Measurements from ENCODE around the gene PLCG2.
"Not testable (repeated sequence)": the region's sequence is repeated elsewhere in the genome, so short reads cannot be mapped to it uniquely, and the experiment has no call there.

PLCG2 gene

DNA sequence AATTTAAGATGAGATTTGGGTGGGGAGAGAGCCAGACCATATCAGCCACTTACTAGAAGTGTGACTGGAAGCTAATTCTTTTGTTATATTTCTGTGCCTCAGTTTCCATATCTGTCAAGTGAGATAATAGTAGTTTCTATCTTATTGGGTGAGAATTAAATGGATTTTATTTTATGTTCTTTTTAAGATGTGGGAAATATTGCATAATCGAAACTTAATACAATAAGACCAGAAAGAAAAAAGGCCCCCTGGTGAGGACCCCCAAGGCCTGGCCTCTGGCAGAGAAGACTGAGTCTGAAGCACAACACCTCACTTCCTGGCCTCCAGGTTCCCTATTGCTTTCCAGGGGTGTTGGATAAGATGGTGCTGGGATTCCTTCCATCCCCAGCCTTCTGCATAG lies 13.7 kb downstream of the PLCG2 start:
- no peak for DNase-seq

DNA sequence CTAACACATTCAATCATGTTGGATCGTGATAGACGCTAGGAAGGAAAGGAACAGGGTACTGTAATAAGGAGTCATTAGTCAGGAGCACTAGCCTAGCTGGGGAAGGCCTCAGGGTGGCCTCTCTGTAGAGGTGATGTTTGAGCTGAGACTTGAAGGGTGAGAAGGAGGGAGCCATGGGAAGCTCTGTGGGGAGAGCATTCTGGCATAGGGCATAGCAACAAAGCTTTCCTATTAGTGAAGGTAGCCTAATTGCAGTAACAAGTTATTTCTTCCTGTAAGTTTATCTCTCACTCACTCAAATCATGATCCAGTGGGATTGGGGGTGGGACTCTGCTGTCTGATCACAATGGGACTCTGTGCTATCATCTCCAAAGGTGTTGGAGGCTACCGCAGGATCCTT lies 16.1 kb downstream of the PLCG2 start:
- no peak for DNase-seq

DNA sequence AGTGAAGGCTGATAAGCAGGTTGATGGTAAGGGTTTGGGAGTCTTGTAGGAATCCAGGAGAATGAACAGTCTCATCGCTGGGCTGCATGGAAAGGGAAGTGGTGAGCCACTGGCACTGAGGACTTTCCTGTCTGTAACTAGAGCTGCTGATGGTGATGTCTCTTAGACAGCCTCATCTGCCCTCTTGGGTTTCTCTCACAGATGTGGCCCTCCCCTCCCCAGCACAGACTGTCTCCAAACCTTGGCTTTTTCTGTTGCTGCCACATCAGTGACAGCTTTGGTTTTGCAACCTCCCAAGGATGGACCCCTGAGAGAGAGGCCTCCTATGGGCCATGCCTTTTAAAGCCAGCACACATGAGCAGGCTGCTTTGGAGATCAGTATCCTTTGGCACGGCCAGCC lies 16.9 kb downstream of the PLCG2 start:
- no peak for DNase-seq

DNA sequence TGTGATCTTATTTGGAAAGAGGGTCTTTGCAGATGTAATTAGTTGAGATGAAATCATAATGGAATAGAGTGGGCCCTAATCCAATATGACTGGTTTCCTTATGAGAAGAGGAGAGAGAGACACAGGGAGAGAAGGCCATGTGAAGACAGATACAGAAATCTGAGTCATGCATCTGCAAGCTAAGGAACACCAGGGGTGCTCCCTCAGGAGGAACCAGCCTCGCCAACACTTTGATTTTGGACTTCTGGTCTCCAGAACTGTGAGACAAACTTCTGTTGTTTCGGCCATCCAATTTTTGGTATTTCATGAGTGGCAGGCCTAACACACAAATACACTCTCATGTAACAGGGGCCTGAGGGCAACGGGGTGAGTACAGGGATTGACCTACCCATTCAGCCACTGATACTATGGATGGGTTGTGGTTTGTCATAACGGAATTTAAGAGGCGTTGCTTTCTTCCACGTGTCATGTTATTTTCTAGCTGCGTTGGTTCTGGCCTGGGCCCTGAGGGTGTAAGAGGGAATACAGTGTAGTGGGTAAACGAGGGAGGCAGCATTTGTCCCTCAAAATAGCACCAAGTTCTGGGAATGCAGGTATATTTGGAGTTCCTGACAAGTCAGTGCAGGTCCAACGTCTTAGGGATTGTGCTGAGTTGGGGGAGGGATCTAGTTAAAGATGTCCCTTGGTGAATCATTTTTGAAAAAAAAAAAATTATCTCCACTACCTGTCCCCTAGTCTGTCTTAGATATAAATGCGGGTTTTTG lies 17.7 kb downstream of the PLCG2 start:
- DNase-seq: no peak

DNA sequence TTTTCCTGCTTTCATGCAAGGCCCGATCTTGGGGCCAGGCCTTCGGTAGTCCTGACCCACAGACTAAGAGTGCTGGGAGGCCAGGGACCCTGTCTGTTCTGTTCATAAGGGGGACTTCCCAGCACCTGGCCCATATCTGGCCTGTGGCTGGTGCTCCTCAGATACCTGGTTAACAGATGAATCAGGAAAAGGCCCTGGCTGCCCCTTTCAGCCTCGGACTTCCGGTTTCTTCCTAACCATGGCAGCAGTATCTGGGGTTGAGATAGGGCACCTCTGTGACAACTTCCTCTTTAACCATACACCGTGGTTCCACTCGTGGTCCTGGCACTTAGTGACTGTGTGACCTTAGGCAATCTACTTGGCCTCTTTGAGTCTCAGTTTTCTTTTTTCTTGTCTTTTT lies 18.4 kb downstream of the PLCG2 start:
- DNase-seq: peak; percentile 36

DNA sequence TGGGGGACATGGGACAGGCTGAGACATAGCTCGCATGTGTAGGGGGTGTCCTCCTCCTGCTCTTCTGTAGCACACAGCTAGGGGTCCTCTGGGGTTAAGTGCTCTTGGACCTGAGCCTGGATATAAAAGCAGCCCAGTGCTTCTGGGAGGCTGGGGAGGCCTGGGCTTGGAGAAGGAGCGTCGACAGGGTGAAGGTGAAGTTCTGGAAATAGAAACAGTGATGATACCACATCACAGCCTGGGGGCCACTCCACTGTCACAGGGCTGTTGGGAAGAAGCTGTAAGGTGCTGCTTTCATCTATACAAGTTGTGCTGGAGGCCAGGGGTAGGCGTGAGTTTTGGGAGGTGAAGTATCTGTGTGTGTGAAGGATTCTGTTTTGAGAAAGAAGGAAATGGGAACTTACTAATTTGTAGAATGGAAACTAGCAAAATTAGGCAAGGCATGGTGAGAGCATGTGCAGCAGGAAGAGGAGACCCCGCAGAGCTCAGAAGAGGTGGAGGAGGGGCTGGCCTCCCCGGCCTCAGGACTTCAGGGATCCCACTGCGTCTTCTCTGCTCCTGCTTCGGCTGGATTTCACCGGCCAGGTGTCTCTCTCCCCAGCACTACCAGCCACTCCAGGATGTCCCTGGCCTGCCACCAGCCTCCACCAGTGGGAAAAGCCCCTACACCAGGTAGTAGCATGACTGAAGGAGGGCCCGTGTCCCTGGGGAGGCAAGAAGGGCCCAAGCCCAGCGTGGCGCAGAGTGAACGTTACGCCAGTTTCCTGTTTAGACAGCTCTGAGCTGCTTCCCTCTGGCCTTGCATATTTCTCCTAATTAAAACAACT lies 19.4 kb downstream of the PLCG2 start:
- DNase-seq: no peak

DNA sequence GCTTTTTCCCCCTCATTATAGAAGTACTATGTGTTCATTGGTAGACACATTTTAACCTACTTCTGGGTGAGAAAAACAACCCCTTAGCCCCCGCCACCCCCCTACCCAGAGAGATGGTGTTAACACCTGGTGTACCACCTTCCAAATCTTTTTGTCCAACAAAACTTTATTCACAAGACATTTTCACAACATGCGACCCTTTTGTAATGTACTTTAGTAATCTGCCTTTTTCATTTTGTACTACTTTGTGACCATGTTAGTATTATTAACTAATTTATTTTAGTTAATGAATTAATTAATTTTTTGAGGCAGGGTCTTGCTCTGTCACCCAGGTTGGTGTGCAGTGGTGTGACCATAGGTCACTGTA lies 20.0 kb downstream of the PLCG2 start:
- no peak for DNase-seq

DNA sequence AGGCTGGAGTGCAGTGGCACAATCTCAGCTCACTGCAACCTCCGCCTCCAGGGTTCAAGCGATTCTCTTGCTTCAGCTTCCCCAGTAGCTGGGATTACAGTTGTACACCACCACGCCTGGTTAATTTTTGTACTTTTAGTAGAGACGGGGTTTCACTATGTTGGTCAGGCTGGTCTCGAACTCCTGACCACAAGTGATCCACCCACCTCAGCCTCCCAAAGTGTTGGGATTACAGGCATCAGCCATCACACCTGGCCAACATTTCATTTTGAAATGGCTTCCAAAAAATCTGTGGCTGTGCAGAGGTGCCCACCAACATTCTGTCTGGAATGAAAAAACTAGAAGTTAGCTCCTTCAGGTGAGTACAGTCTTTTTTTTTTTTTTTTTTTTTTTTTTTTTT lies 22.6 kb downstream of the PLCG2 start:
- DNase-seq: not testable (repeated sequence)

DNA sequence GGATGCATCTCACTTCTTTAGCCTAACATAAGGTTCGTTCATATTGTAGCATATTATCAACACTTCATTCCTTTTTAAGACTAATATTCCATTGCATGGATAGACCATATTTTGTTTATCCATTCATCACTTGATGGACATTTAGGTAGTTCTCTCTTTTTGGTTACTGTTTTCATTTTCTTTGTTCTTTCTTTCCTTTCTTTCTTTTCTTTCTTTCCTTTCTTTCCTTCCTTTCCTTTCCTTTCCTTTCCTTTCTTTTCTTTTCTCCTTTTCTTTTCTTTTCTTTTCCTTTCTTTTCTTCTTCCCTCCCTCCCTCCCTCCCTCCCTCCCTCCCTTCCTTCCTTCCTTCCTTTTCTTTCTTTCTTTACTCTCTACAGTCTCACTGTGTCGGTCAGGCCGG lies 24.2 kb downstream of the PLCG2 start:
- DNase-seq: no peak

DNA sequence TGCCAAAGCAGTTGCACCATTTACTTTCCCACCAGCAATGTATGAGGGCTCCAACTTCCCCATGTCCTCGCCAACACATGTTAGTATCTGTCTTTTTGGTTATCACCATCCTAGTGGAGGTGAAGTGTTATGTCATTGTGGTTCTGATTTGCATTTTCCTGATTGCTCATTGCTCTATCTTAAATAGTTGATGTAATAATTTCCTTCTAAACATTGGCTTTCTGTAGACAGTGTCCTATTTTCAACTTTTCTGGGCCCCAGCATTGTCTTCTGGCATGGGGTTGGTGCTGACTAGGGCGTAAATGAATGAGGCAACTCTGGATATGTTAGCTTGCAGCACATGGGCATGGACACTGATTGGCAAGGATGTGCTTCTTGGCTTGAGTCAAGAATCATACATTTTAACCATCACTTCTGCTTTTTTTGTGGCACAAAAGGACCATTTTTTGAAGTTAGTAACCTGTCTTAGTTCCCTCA lies 25.1 kb downstream of the PLCG2 start:
- no peak for DNase-seq

DNA sequence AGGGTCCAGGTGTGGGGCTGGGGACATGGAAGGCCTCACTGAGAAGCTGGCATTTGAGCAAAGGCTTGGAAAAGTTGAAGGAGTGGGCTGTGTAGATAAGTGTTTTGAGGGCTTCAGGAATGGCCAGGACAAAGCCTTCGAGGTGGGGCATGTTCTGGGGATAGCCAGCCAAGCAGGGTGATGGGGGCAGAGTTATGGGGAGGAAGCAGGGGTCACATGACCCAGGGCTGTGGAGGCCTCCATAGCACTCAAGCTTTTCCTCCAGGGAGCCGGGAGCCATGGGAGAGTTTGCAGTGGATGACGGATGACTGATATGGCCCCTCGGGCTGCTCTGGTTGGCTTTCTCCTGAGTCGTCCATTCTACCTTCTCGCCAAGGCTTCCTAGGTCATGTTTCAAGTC lies 27.6 kb downstream of the PLCG2 start:
- no peak for DNase-seq

DNA sequence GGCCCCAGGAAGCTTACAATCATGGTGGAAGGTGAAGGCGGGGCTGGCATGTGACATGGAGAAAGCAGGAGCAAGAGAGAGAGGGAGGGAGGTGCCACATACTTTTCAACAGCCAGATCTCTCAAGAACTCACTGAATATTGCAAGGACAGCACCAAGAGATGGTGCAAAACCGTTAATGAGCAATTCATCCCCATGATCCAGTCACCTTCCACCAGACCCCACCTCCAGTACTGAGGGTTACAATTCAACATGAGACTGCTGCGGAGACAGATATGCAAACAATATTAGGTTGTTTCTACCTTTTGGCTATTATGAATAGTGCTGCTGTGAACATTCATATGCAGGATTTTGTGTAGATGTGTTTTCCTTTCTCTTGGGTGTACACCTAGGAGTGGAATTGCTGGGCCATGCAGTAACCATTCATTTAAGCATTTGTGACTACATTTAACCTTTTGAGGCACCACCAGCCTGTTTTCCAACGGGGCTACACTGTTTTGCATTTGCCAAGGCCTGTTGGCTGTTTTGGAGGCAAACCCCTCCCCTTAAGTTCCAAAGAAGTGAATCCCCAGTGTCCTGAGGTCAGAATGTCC lies 28.8 kb downstream of the PLCG2 start:
- DNase-seq: no peak

DNA sequence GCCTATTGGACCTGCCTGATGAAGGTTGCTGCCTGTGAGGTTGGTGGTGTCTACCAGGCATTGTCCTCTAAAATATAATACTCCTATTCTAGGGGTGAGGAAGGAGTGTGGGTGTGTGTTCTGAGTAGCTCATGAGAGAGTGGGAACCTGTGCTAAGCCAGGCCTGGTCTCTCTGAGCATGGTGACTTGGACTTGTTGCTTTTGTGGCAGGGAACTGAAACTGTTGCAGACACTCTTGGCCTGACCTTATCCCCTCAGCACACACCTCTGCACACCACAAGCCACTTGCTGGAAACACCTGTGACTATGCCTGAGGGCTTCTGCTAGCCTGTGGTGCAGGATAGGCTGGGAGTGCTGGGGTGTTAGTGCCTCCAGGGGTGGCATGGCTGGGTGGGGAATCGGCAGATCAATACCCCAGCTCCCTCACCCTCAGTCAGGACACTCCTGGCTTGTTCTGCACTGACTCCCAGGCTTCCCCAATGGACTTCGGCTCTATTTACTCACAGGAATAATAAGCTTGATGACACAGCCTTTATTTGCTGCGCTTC lies 29.9 kb downstream of the PLCG2 start:
- no peak for DNase-seq

DNA sequence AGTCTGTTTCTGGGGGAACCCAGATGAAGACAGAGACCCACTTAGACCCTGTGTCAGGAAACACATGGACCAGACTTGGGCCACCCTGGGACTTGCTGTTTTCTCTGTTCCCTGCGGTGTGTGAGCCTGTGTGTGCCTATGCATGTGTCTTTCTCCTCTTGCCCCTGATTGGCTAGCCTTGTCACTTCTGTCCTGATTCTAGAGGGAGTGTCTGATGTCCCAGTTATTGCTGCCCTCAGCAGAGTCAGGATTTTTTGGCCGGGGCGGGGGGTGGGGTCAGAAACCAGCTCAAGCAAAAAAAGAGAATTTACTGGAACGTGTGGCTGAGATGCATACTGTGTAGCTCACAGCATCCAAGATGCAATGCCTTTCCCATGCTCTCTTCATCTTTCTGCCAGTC lies 30.5 kb downstream of the PLCG2 start:
- DNase-seq: no peak

DNA sequence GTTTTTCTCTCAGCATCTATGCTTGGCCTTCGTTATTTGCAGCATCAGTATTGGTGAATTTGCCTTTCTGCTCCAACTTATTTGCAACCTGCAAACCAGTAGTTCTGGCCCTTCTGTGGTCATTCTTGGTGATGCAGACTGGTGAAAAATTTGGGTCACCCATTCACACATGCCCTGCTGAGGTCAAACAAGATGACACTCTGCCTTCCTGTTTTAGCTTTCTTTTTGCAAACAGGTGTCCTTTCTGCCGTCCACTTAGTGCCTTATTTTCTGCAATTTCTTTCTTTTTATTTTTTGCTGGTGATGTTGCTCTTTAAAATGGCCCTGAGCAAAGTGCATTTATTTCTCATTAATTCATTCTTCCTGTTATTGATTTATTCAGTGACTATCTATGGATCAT lies 31.3 kb downstream of the PLCG2 start:
- DNase-seq: no peak

DNA sequence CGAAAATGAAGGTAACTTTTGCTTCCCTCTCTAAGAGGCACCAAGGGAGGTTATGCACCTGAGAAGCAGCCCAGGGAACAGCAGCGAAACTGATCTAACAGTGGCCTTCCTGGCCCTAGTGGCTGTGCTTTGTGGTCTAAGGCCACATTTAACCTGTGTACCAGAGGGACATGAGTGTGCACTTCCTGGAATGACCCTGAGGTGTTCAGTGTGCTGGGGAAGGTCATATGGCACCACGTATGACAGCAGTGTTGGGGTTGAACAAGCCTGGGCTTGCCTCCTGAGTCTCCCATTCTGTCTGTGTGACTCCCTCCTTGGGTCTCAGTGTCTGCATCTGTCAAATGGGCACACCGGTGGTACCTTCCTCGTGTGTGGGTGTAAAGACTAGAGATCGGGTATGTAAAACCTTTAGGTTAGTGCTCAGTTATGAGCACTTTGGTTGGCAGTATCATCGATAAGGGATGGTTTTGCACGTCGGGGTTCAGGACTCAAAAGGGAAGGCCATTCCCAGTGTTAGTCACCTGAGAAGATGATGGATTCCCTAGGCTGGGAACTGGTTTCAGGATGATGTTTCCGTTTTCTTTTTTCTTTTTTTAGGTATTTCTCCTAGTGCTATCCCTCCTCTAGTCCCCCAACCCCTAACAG lies 31.9 kb downstream of the PLCG2 start:
- no peak for DNase-seq

DNA sequence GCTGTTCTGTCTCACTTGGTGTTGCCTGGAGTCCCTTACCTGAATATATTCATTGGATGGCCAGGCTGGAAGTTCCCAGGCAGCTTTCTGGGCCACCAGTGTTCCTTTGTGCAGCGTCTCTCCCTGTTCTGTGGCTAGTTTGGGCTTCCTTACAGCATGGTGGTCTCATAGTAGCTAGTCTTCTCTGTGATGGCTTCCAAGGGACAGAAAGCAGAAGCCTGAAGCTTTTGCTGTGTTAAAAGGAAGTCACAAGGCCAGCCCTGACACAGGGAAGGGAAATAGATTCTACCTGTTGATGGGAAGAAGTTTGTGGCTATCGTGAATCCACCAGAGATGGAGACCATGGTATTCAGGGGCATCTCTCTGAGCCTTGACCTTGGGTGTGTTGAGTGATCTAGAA lies 34.6 kb downstream of the PLCG2 start:
- no peak for DNase-seq

DNA sequence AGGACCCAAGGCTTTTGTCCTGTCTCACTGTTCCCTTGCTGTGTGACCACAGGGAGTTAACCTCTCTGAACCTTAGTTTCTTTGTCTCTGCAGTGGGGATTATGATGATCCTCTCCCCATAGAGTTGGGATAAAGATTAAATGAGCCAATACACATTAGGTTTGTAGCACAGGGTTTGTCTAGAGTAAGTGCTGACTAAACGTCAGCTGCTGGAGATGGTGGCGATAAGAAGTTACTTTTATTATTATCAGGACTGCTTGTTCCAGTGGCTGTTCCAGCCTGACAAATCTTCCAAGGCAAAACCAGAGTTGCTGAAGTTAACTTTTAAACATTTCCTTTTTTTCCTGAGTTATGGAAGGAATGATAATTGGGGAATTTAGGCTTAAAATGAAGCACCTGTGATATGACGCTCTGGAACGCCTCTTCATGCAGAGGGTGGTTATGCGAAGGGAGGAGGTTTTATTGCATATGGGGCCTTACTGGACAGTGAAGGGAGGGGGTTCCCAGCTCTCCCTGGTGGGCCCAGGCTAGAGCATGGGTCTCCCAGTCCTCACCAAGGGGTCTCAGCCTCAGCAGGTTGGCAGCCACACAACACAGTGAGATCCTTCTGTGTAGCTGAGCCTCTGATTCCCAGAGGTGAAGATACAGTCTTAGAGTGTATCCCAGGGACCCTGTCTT lies 35.8 kb downstream of the PLCG2 start:
- DNase-seq: no peak

DNA sequence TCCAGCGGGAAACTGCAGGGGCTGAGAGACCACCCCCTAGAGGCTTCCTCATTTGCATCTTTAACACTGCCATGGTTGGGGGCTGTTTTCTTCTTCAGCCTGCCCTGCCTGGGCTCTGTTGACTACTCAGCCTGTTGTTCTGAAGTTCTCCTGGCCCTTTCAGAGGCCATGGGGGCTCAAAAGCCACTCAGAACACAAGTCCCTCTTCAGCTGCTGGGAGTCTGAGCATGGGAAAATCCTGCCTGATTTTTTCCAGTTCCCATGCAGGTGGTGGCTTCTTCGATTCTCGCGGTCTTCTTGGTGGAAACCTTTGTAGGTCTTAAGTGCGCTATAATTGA lies 36.3 kb downstream of the PLCG2 start:
- DNase-seq: no peak

DNA sequence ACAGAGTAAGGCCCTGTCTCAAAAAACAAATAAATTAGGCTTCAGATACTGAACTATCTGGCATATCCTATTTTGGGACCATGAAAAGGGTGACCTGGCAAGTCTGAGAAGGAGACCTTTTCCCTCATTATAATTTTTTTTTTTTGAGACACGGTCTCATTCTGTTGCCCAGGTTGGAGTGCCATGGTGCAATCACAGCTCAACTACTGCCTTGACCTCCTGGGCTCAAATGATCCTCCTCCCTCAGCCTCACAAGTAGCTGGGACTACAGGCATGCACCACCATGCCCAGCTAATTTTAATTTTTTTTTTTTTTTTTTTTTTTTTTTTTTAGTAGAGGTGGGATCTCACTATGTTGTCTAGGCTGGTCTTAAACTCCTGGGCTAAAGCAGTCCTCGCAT lies 37.3 kb downstream of the PLCG2 start:
- no peak for DNase-seq

DNA sequence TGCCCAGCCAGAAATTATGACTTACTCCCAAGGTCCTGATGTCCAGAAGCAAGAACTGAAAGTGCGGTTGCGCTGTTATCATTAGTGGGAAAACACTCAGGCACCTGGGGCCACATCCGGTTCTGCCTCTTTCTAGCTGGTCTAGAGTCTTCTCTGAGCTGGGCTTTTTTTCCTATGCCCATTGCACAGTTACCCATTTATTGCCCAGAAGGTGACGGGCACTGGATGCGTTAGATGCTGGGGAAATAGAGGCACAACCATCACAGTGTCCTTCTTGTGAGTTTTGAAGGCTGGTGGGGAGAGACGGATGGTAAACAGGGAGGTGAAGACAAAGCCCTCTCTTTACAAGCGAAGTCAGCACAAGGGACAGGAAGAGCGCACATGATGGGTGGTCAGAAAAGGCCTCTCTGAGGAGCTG lies 37.7 kb downstream of the PLCG2 start:
- DNase-seq: no peak

DNA sequence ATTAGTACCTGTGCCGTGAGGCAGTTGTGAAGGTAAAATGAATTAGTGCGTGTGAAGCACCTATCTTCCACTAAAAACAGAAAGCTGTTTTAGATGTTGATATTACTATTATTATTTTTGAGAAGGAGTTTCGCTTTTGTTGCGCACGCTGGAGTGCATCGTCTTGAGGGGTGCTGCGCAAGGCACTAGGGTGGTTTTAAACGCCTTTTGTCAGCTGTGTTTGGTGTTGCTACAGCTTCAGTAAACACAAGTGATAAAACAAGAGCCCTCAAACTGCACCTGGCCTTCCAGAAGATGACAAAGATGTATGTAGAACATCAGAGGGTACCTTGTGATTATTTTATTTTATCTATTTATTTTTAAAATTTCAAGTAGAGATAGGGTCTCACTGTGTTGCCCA lies 38.2 kb downstream of the PLCG2 start:
- DNase-seq: no peak
